ENCODE measurements around the gene C16orf92. TPM values are rescaled to one million over a fixed set of nuclear protein-coding genes. Genes with fewer than 3 reads are reported as not detected.
A peak's percentile ranks its signal among the peaks of the same experiment; 100 is the strongest.

The C16orf92 gene
- total and polyA plus RNA-seq, 2 of the 13 experiments (the other 11 are each of a cell fraction or from before 2014, with no cell fraction given), result not detected

DNA sequence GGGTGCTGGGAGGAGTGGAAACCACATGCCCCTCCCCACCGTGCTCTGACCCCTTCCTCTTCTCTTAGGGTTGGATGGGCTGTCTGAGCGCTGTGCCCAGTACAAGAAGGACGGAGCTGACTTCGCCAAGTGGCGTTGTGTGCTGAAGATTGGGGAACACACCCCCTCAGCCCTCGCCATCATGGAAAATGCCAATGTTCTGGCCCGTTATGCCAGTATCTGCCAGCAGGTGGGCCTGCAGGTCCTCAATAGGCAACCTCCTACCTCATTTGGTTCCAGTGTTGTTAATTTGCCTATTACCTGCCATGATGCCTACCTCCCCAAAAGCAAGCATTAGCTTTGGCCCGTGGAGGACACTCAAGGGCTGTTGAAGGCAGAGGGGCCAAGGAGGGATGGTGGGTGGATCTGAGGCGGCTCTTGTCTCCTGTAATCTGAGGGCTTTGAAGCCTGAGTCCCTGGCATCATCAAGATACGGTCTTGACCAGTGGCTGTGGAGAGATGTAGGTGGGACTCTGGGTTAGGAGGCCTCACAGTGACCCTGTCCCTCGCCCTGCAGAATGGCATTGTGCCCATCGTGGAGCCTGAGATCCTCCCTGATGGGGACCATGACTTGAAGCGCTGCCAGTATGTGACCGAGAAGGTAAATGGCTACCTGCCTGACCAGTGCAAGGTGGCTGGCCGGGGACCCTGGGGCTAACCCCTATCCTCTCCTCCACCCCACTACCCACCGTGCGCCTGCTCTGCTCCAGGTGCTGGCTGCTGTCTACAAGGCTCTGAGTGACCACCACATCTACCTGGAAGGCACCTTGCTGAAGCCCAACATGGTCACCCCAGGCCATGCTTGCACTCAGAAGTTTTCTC, 46.0 kb downstream of the C16orf92 start:
- DNase-seq (ENCODE audit: low spot score) (peak; percentile 54), ATAC-seq (no peak), FAIRE-seq (no peak)
- intact Hi-C loops (cut with micrococcal nuclease; ENCODE audit: unreplicated experiment), result loop anchor here (5.0 kb wide), 1 partner anchor 678 kb away; the partner anchor contains the start of gene PHKG2
- peaks cover 0 to 2% of the 10 kb centered on the region in 2 experiments; a peak in 1 of 5 replicates for H3K27me3 ChIP-seq (ENCODE audit: control insufficient read depth in 1 of 2, insufficient read depth in 2 of 2, low read length in 2 of 2)
- H3K9ac ChIP-seq (ENCODE audit: insufficient read depth, low read depth, low read length), result peak overlapping the region; percentile 90; the same call in 1 of the 2 replicates
- in situ Hi-C loops (cut with HindIII; ENCODE audit: extremely low pct_ligation_motif_present, low pct_unique_long_range_greater_than_20kb), result no loop called here
- 92% methylated on average over 16 of the region's 17 CpGs for WGBS (ENCODE audit: low lambda C conversion rate)
- peaks cover 35 to 57% of the 10 kb centered on the region in 2 experiments for H3K36me3 ChIP-seq (replicated peaks in 1 of 2; ENCODE audit: control insufficient read depth in 1 of 2, insufficient read depth in 2 of 2, low read length in 2 of 2)
- no peaks in the 10 kb centered on the region for H3K9me3 ChIP-seq (ENCODE audit: low read length)
- peak overlapping the region; percentile 99 for H3K4me2 ChIP-seq (ENCODE audit: low read depth, low read length)
- no TSS peak for BruUV-seq (replicated peaks)
- ChIA-PET CTCF (ENCODE audit: low intra/inter-chr PET ratio, low total read pairs) (interaction anchor here (0.6 to 2.2 kb wide), 3 partner anchors 23 to 43 kb away, joined by 3 to 9 read pairs (median 4); partner anchors contain the start of gene TBX6), POLR2A (interaction anchor here (0.6 to 9.1 kb wide), 2 partner anchors 22 to 43 kb away, joined by 3 to 120 read pairs; partner anchors contain the start of gene TBX6)
- peaks cover 56% of the 10 kb centered on the region for H3K4me1 ChIP-seq (ENCODE audit: insufficient read depth, low read length)
- H2AFZ ChIP-seq (ENCODE audit: low read length), result no peak overlapping the region
- peak overlapping the region in 2 of 3 experiments; percentile 16 to 47; a peak in 3 of 6 replicates for H3K4me3 ChIP-seq (replicated peaks in 1 of 3; ENCODE audit: insufficient read depth in 1 of 3, low read depth in 2 of 3, low read length in 3 of 3)
- H4K20me1 ChIP-seq (ENCODE audit: insufficient read depth, low read length), result peaks cover 71% of the 10 kb centered on the region
- peak overlapping the region; percentile 32 for H3K27ac ChIP-seq (ENCODE audit: extremely low read length, insufficient read depth, low read length)
- peaks cover 49% of the 10 kb centered on the region for H3K79me2 ChIP-seq (ENCODE audit: insufficient read depth, low read length)
- TF ChIP-seq DRAP1 (CRISPR knock-in tag; IDR thresholded peaks at IDR 0.05) (no peak), HOXA7 (CRISPR knock-in tag; IDR thresholded peaks at IDR 0.05) (no peak), ZSCAN21 (CRISPR knock-in tag; IDR thresholded peaks at IDR 0.05; ENCODE audit: borderline replicate concordance) (0 out of 2 replicates have a peak, but pooled peaks have one; percentile 29), NONO (IDR thresholded peaks at IDR 0.05) (no peak), NONO (CRISPR knock-in tag; conservative IDR thresholded peaks at IDR 0.05) (no peak), WIZ (CRISPR knock-in tag; IDR thresholded peaks at IDR 0.05) (0 out of 2 replicates have a peak, but pooled peaks have one; percentile 41), ATRX (CRISPR knock-in tag; IDR thresholded peaks at IDR 0.05; ENCODE audit: borderline replicate concordance) (no peak), ELF3 (CRISPR knock-in tag; IDR thresholded peaks at IDR 0.05) (no peak), ZNF891 (CRISPR knock-in tag; IDR thresholded peaks at IDR 0.05) (0 out of 2 replicates have a peak, but pooled peaks have one; percentile 27), ETV5 (CRISPR knock-in tag; IDR thresholded peaks at IDR 0.05; ENCODE audit: borderline replicate concordance) (peak; percentile 15; the same call in 1 of the 2 replicates), THAP11 (CRISPR knock-in tag; IDR thresholded peaks at IDR 0.05) (0 out of 2 replicates have a peak, but pooled peaks have one; percentile 31), AKAP8 (CRISPR knock-in tag; IDR thresholded peaks at IDR 0.05) (no peak), RBM22 (optimal IDR thresholded peaks at IDR 0.05; ENCODE audit: low read length) (peak; percentile 26), STAG1 (CRISPR knock-in tag; IDR thresholded peaks at IDR 0.05) (peak; percentile 50), TAF1 (CRISPR knock-in tag; IDR thresholded peaks at IDR 0.05) (peak; percentile 30; the same call in 1 of the 2 replicates), RAD21 (CRISPR knock-in tag; IDR thresholded peaks at IDR 0.05) (peak; percentile 42; the same call in 1 of the 2 replicates), ZNF687 (CRISPR knock-in tag; IDR thresholded peaks at IDR 0.05) (peak; percentile 65), CCDC6 (CRISPR knock-in tag; IDR thresholded peaks at IDR 0.05) (0 out of 2 replicates have a peak, but pooled peaks have one; percentile 40), PRPF4 (IDR thresholded peaks at IDR 0.05; ENCODE audit: low read depth, low read length, poor library complexity, severe bottlenecking) (no peak), ZNF235 (CRISPR knock-in tag; IDR thresholded peaks at IDR 0.05; ENCODE audit: borderline replicate concordance) (0 out of 2 replicates have a peak, but pooled peaks have one; percentile 14)
